ENCODE results near the gene PSMD1.
"Not testable (repeated sequence)": the region's sequence is repeated elsewhere in the genome, so short reads cannot be mapped to it uniquely, and the experiment has no call there.

The PSMD1 gene

DNA sequence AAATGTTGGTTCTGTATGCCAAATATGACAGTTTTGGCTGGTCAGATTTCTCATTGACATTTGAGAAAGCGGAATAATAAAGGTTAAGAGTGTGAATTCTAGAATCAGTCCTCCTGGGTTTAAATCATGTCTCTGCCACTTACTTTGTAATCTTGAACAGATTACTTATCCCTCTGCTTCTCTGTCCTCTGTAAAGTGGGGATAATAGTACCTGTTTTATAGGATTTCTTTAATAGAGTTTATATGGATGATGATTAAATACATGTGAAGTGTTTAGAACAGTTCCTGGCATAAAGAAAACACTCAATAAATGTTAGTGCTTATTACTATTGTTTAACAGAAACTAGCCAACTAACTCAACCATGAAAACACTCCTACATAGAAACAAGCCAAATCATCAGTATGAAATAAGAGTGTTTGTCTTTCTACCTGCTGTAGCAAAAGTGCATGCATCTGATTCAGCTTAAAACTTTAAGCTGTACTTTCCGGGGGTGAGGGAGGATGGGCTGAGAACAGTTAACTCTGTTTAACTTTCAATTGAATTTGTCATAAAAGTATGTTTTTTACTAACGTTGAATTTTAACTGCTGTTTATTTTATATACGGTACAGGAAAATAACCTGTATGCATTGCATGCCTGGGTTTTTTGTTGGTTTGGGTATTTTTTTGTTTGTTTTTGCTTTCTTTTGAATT lies 61.4 kb downstream of the PSMD1 start:
- no peak for DNase-seq

DNA sequence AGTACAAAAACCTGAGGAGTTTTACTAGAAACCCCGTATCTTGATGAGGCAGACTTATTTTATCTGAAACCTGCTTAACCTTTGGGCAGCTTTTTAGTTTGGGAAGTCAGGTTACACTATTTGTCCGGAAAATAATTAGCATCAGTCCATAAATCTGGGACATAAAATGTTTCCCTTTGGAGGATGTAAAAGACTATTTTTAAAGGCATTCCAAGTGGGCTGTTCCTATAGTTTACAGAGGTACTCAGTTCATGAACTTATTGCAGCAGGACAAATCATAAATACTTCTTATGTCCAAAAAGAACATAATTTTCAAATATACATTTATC lies 61.9 kb downstream of the PSMD1 start:
- DNase-seq: no peak

DNA sequence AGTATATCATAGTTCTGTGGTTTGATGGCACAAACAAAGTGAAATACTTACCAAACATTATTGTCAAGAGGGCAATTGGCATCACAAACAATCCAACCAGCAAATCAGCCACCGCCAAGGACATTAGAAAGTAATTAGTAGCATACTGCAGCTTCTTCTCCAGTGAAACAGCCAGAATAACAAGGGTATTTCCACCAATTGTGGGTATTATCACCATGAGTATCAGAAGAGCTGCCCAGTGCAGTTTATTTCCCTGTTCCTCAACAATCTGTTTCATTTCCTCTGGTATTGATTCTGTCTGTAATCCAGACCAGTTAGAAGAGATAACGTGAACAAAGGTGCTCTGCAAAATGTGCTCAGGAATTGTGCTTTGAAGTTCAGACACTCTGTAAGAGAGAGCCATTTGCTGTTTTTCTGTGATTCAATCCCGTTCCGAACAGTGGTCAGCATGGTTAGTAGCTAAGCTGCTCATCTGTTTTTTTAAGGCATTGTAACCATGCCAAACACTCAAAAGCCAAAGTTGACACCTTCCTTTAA lies 66.8 kb downstream of the PSMD1 start:
- DNase-seq: no peak

DNA sequence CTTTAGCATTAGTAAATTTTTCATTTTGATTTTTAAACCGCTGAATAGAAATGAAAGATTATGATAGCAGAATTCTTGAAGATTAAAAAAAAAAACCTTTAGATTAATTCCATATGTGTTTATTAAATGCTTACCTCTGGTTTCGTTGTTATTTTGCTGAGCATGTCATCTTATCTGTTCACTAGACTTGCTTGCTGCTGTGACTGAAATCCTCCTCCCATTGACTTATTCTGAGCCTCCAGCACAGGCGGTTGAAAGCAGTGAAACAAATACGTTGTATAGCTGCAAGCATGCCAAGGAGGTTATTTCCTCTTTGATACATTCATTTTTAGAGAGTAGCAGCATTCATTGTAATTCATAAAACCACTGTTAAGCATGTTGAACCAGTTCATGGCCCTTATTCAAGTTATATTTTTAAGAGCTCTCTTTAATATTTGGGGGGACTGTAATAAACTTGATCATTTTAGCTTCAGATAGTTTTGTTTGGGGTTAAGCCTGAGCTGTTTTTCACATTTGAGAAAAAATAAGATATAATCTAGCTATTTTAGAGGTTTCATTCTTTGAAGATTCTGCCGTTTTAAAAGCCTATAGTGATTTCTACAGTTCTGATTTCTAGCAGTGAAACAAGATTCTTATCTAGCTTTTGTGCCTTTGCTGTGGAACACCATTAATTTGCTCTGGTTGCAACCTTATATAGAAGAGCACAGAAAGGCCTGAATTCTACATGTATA lies 68.3 kb downstream of the PSMD1 start, which contains the start of gene HTR2B:
HTR2B (minus strand) TSS at position 205 of the 731 bp plus-strand sequence. CDS start 1,278 bp downstream, outside the sequence.
- no peak for DNase-seq

DNA sequence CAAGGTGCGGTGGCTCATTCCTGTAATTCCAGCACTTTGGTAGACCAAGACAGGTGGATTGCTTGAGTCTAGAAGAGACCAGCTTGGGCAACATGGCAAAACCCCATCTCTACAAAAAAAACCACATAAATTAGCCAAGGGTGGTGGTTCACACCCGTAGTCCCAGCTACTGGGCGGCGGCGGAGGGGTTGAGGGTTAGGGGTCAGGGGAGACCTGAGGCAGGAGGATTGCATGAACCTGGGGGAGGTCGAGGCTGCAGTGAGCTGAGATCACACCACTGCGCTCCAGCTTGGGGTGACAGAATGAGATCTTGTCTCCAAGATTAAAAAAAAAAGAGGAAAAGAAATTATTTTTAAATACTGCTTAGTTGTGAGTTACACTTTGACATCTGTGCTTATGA lies 69.5 kb downstream of the PSMD1 start:
- DNase-seq: no peak

DNA sequence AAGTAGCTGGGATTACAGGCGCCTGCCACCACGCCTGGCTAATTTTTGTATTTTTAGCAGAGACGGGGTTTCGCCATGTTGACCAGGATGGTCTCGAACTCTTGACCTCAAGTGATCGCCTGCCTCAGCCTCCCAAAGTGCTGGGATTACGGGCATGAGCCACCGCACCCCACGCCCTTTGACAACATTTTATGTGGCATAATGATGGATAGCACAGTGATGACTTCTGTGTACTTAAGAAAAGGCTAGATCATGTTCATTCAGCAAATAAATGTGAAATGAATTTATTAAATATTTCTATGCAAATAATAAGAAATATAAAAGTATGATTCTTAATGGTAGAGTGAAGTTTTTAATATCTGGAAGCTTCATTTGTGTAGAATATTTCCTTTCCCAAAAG lies 70.8 kb downstream of the PSMD1 start:
- DNase-seq: no peak

DNA sequence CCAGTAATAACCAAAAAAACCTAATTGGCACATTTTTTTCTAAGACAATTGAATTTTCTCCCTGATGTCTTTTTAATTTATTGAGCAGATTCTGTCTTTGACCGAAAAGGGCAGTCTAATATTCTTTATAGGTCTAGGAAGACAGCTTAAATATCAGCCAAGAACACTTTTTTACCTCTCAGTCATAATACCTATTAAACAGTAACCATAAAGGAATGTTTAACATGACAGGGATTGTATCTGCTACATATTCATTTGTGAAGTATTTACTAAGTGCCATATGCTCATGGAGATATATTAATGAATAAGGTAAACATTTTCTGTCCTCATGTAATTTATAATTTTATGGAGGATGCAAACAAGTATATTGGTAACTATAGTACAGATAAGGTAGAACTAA lies 71.3 kb downstream of the PSMD1 start:
- DNase-seq: no peak

DNA sequence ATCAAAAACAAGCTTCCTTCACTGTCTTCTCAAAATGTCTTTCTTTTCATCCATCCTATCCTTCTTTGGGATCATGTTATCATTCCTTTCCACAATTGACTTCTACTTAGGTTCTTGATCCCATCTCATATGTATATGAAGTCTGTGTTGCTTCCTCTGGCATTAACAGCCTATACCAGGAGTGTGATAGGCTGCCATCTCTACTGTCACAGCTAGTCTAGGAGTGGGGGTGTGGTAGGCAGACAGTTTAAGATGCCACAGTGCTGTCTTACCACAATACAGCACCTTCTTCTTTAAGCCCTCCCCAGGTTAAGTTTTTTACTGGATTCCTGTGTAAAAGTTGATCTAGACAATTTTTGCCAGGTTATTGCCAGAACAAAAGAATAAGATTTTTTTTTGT lies 71.9 kb downstream of the PSMD1 start:
- no peak for DNase-seq

DNA sequence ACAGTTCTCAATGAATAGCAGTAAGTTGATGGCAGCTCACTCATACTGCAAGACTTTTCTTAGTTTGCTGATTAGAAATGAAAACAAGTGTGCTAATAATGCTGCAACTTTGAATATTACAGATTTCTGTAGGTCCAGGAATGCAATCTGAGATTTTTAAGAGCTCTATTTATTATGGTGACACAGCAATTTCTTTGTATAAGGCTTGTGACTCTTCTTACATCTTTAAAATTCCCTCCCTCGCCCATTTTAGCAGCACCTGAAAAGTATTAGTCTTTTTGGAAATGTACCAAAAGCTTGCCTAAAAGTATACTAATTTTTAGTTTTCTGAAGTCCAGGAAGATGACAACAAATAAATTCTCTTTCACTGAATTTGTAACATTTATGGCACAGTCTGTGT lies 72.5 kb downstream of the PSMD1 start:
- no peak for DNase-seq

DNA sequence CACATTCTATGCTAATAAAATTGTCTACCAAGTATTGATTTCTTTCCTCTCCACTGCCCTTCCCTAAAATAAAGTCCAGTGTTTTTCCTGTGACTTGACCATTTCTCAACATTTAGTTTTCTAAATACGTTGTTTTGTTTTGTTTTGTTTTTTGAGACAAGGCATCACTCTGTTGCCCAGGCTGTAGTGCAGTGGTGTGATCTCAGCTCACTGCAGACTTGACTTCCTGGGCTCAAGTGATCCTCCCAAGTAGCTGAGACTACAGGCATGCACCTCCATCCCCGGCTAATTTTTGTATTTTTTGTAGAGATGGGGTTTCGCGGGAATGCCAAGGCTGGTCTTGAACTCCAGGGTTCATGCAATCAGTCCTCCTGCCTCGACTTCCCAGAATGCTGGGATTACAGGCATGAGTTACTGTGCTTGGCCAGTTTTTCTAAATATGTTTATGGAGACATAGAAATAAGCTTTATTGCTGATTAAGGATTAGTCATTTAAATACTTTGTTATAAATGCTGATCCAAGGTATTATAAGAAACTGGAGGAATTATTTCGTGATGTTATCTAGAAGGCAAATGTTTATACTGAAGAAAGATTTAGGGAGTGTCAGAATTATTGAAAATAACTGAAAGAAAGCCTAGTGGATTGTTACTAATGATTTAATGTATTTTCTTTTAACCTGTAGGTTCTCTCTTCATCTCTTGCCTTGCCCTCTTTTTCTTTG lies 73.8 kb downstream of the PSMD1 start:
- no peak for DNase-seq

DNA sequence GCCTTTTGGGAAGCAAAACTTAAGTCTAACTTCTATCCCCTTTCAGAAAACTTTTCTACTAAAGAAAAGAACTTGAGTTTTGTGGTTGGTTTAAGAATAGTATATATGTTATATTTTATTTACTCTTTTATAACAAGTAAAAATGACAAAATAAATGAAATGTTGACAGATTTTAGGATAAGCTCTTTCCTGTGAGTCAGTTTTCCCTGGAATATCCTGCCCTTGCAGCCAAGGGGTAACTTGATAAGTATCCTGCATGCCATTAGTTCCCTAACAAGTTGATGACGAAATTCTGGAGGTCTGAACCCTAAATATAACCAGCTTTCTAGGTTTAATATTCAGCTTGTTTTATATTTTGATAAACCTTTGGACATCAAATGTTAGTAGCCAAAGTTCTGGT lies 75.5 kb downstream of the PSMD1 start:
- peak; percentile 30 for DNase-seq

DNA sequence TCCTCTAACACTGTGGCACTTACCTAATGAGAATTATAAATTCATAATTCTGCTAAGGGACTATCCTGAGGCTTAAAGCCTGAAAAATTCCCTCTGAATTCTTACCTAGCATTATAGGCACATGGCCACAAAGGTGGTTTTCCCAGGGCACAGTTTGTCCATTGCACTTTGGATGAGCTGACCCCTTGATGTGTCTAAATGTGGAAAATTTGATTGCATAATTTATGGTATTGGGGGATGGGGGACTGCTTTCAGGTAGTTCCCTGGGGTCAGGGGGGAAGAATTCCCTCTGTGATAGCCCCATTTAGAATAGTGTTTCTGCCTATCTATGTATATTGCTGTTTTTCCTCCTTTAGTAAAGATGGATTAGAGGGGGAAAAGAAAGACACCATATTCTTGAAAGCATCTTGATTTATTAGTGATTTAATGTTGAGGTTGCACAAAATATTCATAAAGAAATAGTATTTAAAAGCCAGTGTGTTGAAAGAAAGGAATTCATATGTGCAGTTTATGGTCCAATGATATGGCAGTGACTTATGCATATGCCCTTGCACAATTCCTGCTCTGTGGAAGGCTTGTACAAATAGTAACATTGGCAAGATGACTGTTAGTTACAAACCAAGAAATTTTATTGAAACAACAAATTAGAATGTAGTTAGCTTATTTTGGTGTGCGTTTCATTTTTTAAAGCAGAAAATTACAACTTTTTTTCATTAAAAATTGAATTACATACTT lies 76.9 kb downstream of the PSMD1 start:
- peak; percentile 63 for DNase-seq

DNA sequence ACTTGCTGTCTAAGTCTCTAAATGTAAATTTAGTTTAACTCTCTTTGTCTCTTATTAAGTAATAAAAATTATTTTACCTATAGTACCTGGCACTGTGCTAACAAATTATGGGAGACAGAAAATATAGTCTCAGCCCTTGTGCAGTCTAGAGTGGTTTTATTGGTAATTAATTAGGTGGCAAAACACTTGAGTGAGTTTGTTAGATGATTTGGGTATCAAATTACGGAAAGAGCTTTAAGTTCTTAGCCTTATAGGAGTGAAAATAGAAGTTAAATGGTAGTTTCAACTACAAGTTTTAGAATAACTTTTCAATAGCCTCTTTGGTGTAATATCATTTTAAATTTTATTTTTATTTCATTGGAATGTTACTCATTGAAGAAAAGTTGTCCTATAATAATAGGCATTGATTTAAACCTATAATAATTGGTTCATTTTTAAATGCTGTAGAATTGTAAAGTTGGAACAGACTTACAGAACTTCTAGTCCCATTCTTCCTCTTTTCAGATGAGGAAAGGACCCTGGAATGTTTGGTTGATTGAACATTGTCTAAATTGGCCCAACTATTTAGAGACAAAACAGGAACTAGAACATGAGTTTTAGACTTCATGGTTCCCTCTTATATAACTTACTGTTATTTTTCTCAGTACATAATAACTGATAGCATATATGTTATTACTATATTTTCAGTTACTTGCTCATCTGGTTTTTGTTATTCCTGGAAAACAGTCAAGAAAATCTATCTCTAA lies 78.4 kb downstream of the PSMD1 start:
- no peak for DNase-seq

DNA sequence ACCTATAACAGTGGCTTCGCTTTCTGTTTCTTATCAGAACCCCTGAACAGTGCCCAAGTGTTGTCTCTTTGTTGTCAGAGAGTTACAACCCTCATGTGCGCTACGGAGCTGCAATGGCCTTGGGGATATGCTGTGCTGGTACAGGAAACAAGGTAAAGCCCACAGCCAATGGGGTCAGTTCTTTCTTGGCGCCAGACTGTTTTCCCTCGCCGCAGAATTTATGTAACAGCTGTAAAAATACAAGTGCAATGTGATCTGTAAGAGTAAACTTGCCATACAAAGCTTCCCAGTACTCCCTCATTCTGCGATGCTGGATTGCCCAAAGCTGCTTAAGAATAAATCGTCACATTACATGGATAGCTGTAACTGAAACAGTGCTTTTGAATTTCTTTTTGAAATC lies 82.0 kb downstream of the PSMD1 start:
- no peak for DNase-seq

DNA sequence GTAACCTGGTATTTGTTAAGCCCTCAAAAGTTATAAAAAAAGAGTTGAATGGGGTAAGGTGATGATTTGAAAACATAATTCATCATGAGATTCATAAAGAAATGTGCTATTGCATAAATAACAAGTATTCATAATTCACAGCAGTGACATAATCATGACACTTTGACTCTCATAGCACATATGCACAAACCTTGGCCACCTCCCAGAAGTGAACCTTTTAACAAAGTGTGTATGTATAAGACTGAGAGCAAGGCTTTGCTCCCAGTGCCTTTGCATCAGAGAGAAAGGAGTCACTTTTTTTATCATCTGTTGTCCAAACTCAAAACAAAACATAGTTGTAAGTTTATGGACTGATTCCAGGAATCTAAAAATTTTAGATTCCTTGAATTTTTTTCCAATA lies 83.1 kb downstream of the PSMD1 start:
- DNase-seq: no peak

DNA sequence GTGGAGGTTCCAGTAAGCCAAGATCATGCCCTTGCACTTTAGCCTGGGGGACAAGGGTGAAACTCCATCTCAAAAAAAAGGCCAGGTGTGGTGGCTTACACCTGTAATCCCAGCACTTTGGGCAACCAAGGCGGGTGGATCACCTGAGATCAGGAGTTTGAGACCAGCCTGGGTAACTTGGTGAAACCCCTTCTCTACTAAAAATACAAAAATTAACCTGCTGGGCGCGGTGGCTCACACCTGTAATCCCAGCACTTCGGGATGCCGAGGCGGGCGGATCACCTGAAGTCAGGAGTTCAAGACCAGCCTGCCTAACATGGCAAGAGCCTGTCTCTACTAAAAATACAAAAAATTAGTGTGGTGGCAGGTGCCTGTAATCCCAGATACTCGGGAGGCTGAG lies 84.1 kb downstream of the PSMD1 start:
- not testable (repeated sequence) for DNase-seq

DNA sequence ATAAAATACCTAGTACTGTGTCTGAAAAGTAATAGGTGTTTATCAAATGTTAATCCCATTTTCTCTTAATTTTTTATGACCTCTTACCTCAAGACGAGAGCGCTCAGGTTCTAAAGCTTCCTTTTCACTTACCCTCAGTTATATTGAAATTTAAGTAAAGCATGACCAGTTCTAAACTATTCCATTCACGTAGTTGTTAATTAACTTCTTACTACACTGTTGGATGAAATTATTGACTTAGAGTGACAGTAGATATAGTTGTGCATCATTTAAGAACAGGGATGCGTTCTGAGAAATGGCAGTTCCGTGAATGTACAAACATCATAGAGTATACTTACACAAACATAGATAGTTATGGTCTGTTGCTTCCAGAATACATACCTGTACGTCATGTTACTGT lies 88.2 kb downstream of the PSMD1 start:
- no peak for DNase-seq

DNA sequence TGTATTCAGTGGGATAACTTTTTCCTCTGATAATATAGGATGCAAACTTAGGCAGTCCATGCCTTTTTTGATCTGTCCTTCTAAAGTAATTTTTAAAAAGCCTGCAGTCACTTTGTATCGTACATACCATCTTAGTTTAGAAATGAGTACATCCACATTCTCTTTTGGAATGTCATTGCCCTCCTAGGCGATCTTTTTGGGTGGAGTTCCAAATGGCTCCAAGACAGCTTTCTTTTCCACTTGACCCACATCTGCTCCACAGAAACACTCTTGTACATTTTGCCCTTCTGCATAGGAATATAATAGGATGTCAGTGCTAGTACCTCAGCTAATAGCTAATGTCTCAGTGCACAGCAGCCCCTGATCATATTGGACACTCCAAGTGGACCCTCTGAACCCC lies 90.0 kb downstream of the PSMD1 start:
- DNase-seq: no peak

DNA sequence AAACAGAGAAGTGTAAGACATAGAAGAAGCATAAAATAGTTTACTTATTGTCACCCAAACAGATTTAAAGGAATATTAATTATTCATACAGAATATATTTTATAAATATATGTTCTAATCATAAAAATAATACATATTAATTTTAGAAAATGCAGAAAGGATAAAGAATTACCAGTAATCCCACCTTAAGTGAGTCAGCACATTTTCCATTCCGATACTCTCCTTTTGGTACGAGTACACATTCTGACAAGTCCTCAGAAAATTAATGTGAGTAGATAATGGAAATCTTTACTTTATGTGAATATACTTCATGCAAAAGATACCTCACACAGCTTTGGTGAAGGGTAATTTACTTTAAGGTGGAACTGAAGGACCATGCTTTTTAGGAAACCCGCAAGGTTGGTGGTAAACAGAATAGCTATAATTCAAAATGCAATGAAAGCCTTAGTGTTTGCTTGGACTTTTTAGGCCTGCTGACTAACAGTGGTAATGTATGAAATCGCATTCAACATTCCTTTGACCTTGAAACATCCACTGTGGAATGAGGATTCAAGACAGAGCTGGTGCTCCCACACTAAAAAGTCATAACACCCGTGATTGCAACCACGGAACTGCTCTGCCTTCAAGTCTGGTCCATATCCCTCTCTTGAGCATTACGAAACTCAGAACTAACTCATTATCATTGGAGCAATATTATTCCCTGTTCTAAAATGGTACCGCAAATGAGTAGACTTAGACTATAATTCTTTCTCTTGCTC lies 96.3 kb downstream of the PSMD1 start:
- peak; percentile 74 for DNase-seq

DNA sequence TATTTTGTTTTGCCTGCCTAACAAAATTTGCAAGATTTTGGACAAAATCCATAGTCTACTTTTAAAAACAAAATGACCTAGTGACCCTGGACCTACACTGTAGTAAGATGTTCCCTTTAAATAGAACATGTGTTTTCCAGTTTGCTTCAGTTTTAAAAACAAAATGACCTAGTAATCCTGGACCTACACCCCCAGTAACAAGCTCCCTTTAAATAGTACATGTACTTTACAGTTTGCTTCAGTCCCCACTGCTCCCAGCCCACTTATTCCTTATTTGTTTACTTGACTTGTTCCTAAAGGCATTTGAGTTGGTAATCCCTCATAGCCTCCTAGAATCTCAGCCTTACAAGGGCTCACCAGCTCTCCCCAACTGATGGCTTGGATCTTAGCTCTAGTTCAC lies 102.6 kb downstream of the PSMD1 start:
- DNase-seq: no peak

DNA sequence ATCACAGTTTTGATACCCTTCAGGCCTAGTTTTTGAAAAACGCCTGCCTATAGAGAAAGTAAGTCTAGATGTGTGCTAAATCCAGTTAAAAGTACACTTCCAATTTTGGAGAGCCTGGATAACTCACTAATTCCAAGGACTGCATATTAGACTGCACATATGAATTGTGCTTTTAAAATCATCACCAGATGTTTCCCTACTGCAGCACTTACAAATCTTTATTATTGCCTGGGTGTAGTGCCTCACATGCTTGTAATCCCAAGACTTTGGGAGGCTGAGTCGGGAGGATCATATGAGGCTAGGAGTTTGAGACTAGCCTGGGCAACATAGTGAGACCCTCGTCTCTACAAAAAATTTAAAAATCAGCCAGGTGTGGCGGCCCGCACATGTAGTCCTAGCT lies 104.0 kb downstream of the PSMD1 start:
- DNase-seq: peak; percentile 27
